ENCODE results near the gene PTPN7.

PTPN7 gene

DNA sequence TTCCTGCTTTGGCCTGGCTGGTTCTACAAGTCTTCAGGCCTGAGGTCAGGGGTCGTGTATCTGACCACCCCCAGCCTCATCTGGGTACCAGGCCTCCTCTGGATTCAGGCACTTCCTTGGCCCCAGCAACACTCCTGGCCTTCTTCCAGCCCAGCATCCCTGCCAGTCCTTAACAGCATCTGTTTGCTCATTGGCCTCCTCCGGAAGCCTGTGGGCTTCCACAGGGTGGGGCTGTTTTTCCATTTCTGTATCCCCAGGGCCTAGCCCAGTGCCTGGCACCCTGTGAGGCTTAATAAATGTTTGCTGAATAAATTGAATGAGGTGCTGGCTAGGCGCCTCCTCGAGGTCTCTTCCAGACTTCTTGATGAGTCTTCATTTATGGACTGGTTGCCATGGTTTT is 59.2 kb downstream of the PTPN7 start:
- DNase-seq = peak; percentile 78

Measured in NCI-H1694 (cell line).